ENCODE data around the gene IFT81.

GRCh38 chr12:110182281-110182680, 58.1 kb downstream of the IFT81 start:
- no peak for TF ChIP-seq POLR2A (IDR thresholded peaks at IDR 0.05; ENCODE audit: low read length)
- TF ChIP-seq CTCF (IDR thresholded peaks at IDR 0.05): no peak
- TF ChIP-seq EP300 (IDR thresholded peaks at IDR 0.05): no peak
- no peak for TF ChIP-seq RNF2 (IDR thresholded peaks at IDR 0.05; ENCODE audit: borderline replicate concordance, low read depth)
- TF ChIP-seq KDM5A (IDR thresholded peaks at IDR 0.05): no peak
- no peak for TF ChIP-seq CHD4 (IDR thresholded peaks at IDR 0.05; ENCODE audit: borderline replicate concordance)
- TF ChIP-seq CEBPB (IDR thresholded peaks at IDR 0.05): no peak
- TF ChIP-seq NR3C1 (IDR thresholded peaks at IDR 0.05): no peak
- TF ChIP-seq ELK1 (IDR thresholded peaks at IDR 0.05; ENCODE audit: low read depth, low read length): no peak
